H1 (cell line): ENCODE results near the gene UGT1A3. TPM values are rescaled to one million over a fixed set of nuclear protein-coding genes. Genes with fewer than 3 reads are reported as not detected.

Experiments used
- CTCF ChIA-PET: fragments of 300-600 bp; sonication (Branson Sonifier 250); formaldehyde crosslinking; loops from one replicate; lab custom pipeline; 2021; ENCODE audit not compliant: partially characterized antibody; lab: Charles Lee
- POLR2A ChIA-PET: fragments of 300-600 bp; sonication (Branson Sonifier 250); formaldehyde crosslinking; loops from one replicate; lab custom pipeline; 2021; ENCODE audit warnings: inconsistent platforms; ENCODE audit not compliant: partially characterized antibody; lab: Charles Lee
- DNase-seq, 2 experiments: peaks; one replicate each; pipeline versions ENCODE4 v3.0.0 to v3.0.0-alpha.2; 2010 to 2022; ENCODE audit warnings: low spot score in 2 of 2, low read depth in 1 of 2, mixed read lengths in 1 of 2
- FAIRE-seq: peaks from 2 replicates; lab custom pipeline; 2011; peaks lifted over from hg19 to GRCh38; lab: Jason Lieb, UNC
- H2AFZ ChIP-seq: 2 replicates; pipeline ENCODE4 v1.8.1; 2012; ENCODE audit warnings: low read length, inconsistent platforms
- H2AK5ac ChIP-seq: 2 replicates; pipeline ENCODE4 v1.6.1; 2013; ENCODE audit warnings: low read depth, low read length
- H2BK120ac ChIP-seq: replicated peaks from 2 replicates; pipeline ENCODE3; 2013; ENCODE audit warnings: low read depth, low read length, inconsistent platforms
- H2BK12ac ChIP-seq: 2 replicates; pipeline ENCODE4 v1.6.1; 2013; ENCODE audit warnings: low read depth, low read length
- H2BK15ac ChIP-seq: 2 replicates; pipeline ENCODE4 v1.6.1; 2013; ENCODE audit warnings: low read length
- H2BK20ac ChIP-seq: 2 replicates; pipeline ENCODE4 v1.6.1; 2013; ENCODE audit warnings: low read length
- H2BK5ac ChIP-seq: 2 replicates; pipeline ENCODE4 v1.6.1; 2013; ENCODE audit warnings: low read depth, low read length
- H3K14ac ChIP-seq: 2 replicates; pipeline ENCODE4 v1.6.1; 2013; ENCODE audit warnings: inconsistent platforms; ENCODE audit not compliant: insufficient read length
- H3K18ac ChIP-seq: 2 replicates; pipeline ENCODE4 v1.6.1; 2013; ENCODE audit warnings: low read length; ENCODE audit errors: extremely low read depth
- H3K23ac ChIP-seq: 2 replicates; pipeline ENCODE4 v1.6.1; 2013; ENCODE audit warnings: inconsistent platforms; ENCODE audit not compliant: insufficient read length
- H3K23me2 ChIP-seq: 2 replicates; pipeline ENCODE4 v1.6.1; 2013; ENCODE audit warnings: low read depth, low read length
- H3K27ac ChIP-seq: 2 replicates; pipeline ENCODE4 v1.6.1; 2011; ENCODE audit warnings: low read depth, low read length, inconsistent platforms
- H3K27me3 ChIP-seq, 4 experiments: replicated peaks in 1 of 4; 1 replicate in 1 of 4; 2 replicates in 3 of 4; pipeline versions ENCODE4 v1.6.1 to v1.8.1; 2011 to 2013; ENCODE audit warnings: low read length in 3 of 4, mild to moderate bottlenecking in 3 of 4, inconsistent platforms in 2 of 4, mixed read lengths in 2 of 4, moderate library complexity in 1 of 4; ENCODE audit not compliant: control insufficient read depth in 3 of 4, insufficient read depth in 3 of 4; ENCODE audit errors: extremely low read depth in 1 of 4
- H3K36me3 ChIP-seq, 4 experiments: 2 replicates each; pipeline versions ENCODE4 v1.6.1 to v1.8.1; 2011 to 2013; ENCODE audit warnings: mild to moderate bottlenecking in 4 of 4, low read length in 3 of 4, moderate library complexity in 2 of 4, control low read depth in 1 of 4, inconsistent platforms in 1 of 4; ENCODE audit not compliant: insufficient read depth in 4 of 4, control insufficient read depth in 2 of 4
- H3K4ac ChIP-seq: replicated peaks from 2 replicates; pipeline ENCODE3; 2013; ENCODE audit warnings: low read length, low read depth, mixed read lengths, inconsistent platforms; ENCODE audit not compliant: insufficient read length
- H3K4me1 ChIP-seq, 4 experiments: replicated peaks in 1 of 4; 1 replicate in 1 of 4; 2 replicates in 3 of 4; pipeline versions ENCODE4 v1.6.1 to v1.8.1; 2011 to 2013; ENCODE audit warnings: low read length in 3 of 4, inconsistent platforms in 2 of 4, mixed read lengths in 1 of 4; ENCODE audit not compliant: insufficient read depth in 4 of 4, control insufficient read depth in 3 of 4
- H3K4me2 ChIP-seq, 2 experiments: 2 replicates each; pipeline versions ENCODE4 v1.6.1 to v1.8.1; 2011 to 2013; ENCODE audit warnings: low read depth in 2 of 2, low read length in 2 of 2, control low read depth in 1 of 2, inconsistent platforms in 1 of 2, mild to moderate bottlenecking in 1 of 2; ENCODE audit not compliant: insufficient read depth in 1 of 2
- H3K4me3 ChIP-seq, 4 experiments: fragments of 200-600, 300-600 bp in 1 of 4; sonication (generic), shearing (Covaris generic), sonication (Bioruptor Twin) in 1 of 4; 2 replicates each; pipeline versions ENCODE4 v1.5.1 to v1.8.1; 2011 to 2016; ENCODE audit warnings: low read length in 4 of 4, low read depth in 3 of 4, control low read depth in 2 of 4, inconsistent platforms in 2 of 4, mild to moderate bottlenecking in 2 of 4, mixed read lengths in 1 of 4, moderate library complexity in 1 of 4; ENCODE audit not compliant: insufficient read depth in 2 of 4; ENCODE audit errors: extremely low read depth in 1 of 4
- H3K56ac ChIP-seq: replicated peaks from 2 replicates; pipeline ENCODE3; 2013; ENCODE audit warnings: low read depth, mild to moderate bottlenecking, mixed read lengths, low read length, inconsistent platforms; ENCODE audit not compliant: insufficient read length
- H3K79me1 ChIP-seq: 2 replicates; pipeline ENCODE4 v1.6.1; 2013; ENCODE audit warnings: low read depth, low read length, control low read depth
- H3K79me2 ChIP-seq, 2 experiments: 2 replicates each; pipeline versions ENCODE4 v1.6.1 to v1.8.1; 2012 to 2013; ENCODE audit warnings: low read length in 2 of 2, mild to moderate bottlenecking in 2 of 2, inconsistent platforms in 1 of 2; ENCODE audit not compliant: insufficient read depth in 2 of 2, control insufficient read depth in 1 of 2
- H3K9ac ChIP-seq, 4 experiments: replicated peaks in 1 of 4; 1 replicate in 1 of 4; 2 replicates in 3 of 4; pipeline versions ENCODE4 v1.6.1 to v1.8.1; 2011 to 2013; ENCODE audit warnings: low read depth in 3 of 4, low read length in 3 of 4, control low read depth in 2 of 4, mild to moderate bottlenecking in 2 of 4, moderate library complexity in 2 of 4, inconsistent platforms in 1 of 4; ENCODE audit errors: extremely low read depth in 1 of 4
- H3K9me3 ChIP-seq, 2 experiments: 2 replicates each; pipeline versions ENCODE4 v1.6.1 to v1.8.1; 2012 to 2013; ENCODE audit warnings: mild to moderate bottlenecking in 2 of 2, moderate library complexity in 2 of 2, control low read depth in 1 of 2, inconsistent platforms in 1 of 2, low read depth in 1 of 2, low read length in 1 of 2, mixed read lengths in 1 of 2; ENCODE audit not compliant: insufficient read depth in 2 of 2
- H4K20me1 ChIP-seq, 2 experiments: replicated peaks in 1 of 2; 2 replicates each; pipeline versions ENCODE3 to v1.8.1; 2011 to 2013; ENCODE audit warnings: inconsistent platforms in 2 of 2, low read length in 2 of 2, mild to moderate bottlenecking in 1 of 2; ENCODE audit not compliant: insufficient read depth in 2 of 2, control insufficient read depth in 1 of 2
- H4K5ac ChIP-seq: 2 replicates; pipeline ENCODE4 v1.6.1; 2013; ENCODE audit warnings: low read length, low read depth, mixed read lengths, inconsistent platforms; ENCODE audit not compliant: insufficient read length
- H4K8ac ChIP-seq: 2 replicates; pipeline ENCODE4 v1.8.0; 2013; ENCODE audit warnings: mild to moderate bottlenecking, moderate library complexity, low read length, inconsistent platforms; ENCODE audit not compliant: insufficient read depth; ENCODE audit errors: extremely low read depth
- H4K91ac ChIP-seq: replicated peaks from 2 replicates; pipeline ENCODE3; 2013; ENCODE audit warnings: low read length, mixed read lengths, inconsistent platforms; ENCODE audit not compliant: insufficient read length
- BACH1 ChIP-seq: IDR thresholded peaks from 2 replicates; pipeline ENCODE4 v1.6.1; 2012; ENCODE audit warnings: low read length, improper control_type of control experiment
- CBX5 ChIP-seq: fragments of 300-800, 300-1000 bp; sonication (generic); IDR thresholded peaks from 2 replicates; pipeline ENCODE4 v1.7.1; 2016; ENCODE audit warnings: antibody characterized with exemption, low read length, low read depth
- CREB1 ChIP-seq: IDR thresholded peaks from 2 replicates; pipeline ENCODE4 v1.6.1; 2012; ENCODE audit warnings: inconsistent platforms
- HDAC6 ChIP-seq: IDR thresholded peaks from one replicate; pipeline ENCODE4 v1.7.1; 2012; ENCODE audit warnings: low read depth, mild to moderate bottlenecking, inconsistent platforms, low read length, moderate library complexity
- KDM1A ChIP-seq: fragments of 200-600, 300-600 bp; sonication (generic); IDR thresholded peaks from 2 replicates; pipeline ENCODE4 v1.7.1; 2016; ENCODE audit warnings: mild to moderate bottlenecking, low read length, borderline replicate concordance
- KDM5A ChIP-seq: fragments of 200-600 bp; IDR thresholded peaks from 2 replicates; pipeline ENCODE4 v1.7.1; 2012; ENCODE audit warnings: mild to moderate bottlenecking, low read length, inconsistent platforms, mixed read lengths
- MAFK ChIP-seq: IDR thresholded peaks from 2 replicates; pipeline ENCODE4 v1.6.1; 2012; ENCODE audit warnings: low read depth, mild to moderate bottlenecking, improper control_type of control experiment, low read length
- POU5F1 ChIP-seq: IDR thresholded peaks from 2 replicates; pipeline ENCODE4 v1.6.1; 2011; ENCODE audit warnings: low read depth, mild to moderate bottlenecking, low read length, moderate library complexity
- SIN3A ChIP-seq, 2 experiments: IDR thresholded peaks in 1 of 2; conservative IDR thresholded peaks in 1 of 2; 2 replicates each; pipeline ENCODE4 v1.6.1; 2011 to 2012; ENCODE audit warnings: low read length in 2 of 2, improper control_type of control experiment in 1 of 2, low read depth in 1 of 2, mild to moderate bottlenecking in 1 of 2
- YY1 ChIP-seq: IDR thresholded peaks from 2 replicates; pipeline ENCODE4 v1.6.1; 2011; ENCODE audit warnings: low read depth, mild to moderate bottlenecking, low read length
- WGBS, 2 experiments: shearing (Covaris generic) in 1 of 2; methylation state at CpG; one replicate each; pipeline versions ENCODE4 v1.1.6 to v1.1.7; 2013 to 2015; ENCODE audit warnings: low lambda C conversion rate in 2 of 2, mixed read lengths in 2 of 2, inconsistent platforms in 1 of 2, low coverage in 1 of 2, missing lambda C conversion rate in 1 of 2; ENCODE audit not compliant: insufficient replicate concordance in 2 of 2, insufficient coverage in 1 of 2, insufficient read length in 1 of 2; ENCODE audit errors: extremely low coverage in 1 of 2, missing lambda C conversion rate in 1 of 2; 5-methylcytosine and 5-hydroxymethylcytosine counted together
- polyA plus RNA-seq, 7 experiments: library from polyadenylated mRNA; depleted of rRNA in 3 of 7; stranded (reverse) in 5 of 7; unstranded in 2 of 7; fragments of >200 nt in 5 of 7; fragments of 200-250 nt in 2 of 7; gene quantifications; 1 replicate in 5 of 7; 2 replicates in 1 of 7; 4 replicates in 1 of 7; pipeline versions ENCODE4 v1.2.1 to v1.2.3, GENCODE V29; 2011 to 2013; ENCODE audit warnings: missing spikeins in 2 of 7, mixed read lengths in 2 of 7
- total RNA-seq: library from RNA; stranded (reverse); fragmentation: NEBNext Ultra II Directional; extraction: Animal tissue kit (Norgen Biotek cat#: 25700); gene quantifications from 2 replicates; pipeline ENCODE4 v1.2.1, GENCODE V29; 2021
- TF ChIP-seq, protein P1 (sequence below), 3 experiments: IDR thresholded peaks; 1 replicate in 2 of 3; 2 replicates in 1 of 3; pipeline versions ENCODE4 v1.5.1 to v1.6.1; 2011; ENCODE audit warnings: low read length in 3 of 3, mild to moderate bottlenecking in 3 of 3, inconsistent platforms in 2 of 3, low read depth in 1 of 3, moderate library complexity in 1 of 3; ENCODE audit not compliant: insufficient read depth in 1 of 3; ENCODE audit errors: control extremely low read depth in 1 of 3
- TF ChIP-seq, protein P2 (sequence below): IDR thresholded peaks from 2 replicates; pipeline ENCODE4 v1.6.1; 2011; ENCODE audit warnings: low read depth, mild to moderate bottlenecking, low read length; ENCODE audit not compliant: insufficient read depth

The UGT1A3 gene
- total and polyA plus RNA-seq, 2 of the 8 experiments (the other 6 are each of a cell fraction or from before 2014, with no cell fraction given), result not detected

DNA sequence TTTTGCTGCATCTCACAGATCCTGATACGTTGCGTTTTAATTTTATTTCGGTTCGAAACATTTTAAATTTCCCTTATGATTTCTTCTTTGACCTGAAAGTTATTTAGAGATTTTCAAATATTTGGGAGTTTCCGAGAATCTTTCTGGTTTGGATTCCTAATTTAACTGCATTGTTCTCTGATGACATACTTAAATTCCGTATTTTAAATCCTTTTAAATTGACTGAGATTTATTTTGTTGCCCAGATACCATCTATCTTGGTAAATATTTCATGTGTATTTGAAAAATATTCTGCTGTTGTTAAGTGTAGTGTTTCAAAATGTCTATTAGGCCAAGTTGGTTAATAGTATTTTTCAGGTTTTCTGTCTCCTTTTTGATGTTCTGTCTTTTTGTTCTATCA is 87.0 kb downstream of the UGT1A3 start:
- H2AFZ ChIP-seq, result no peak overlapping the region
- no peak overlapping the region for H2BK20ac ChIP-seq
- H3K27ac ChIP-seq, result no peak overlapping the region
- H3K79me2 ChIP-seq, result no peaks in the 10 kb centered on the region
- H2AK5ac ChIP-seq, result no peak overlapping the region
- no peak overlapping the region for H3K4me2 ChIP-seq
- no peak for FAIRE-seq
- H2BK12ac ChIP-seq, result no peak overlapping the region
- H3K9ac ChIP-seq, result no peak overlapping the region
- no peaks in the 10 kb centered on the region for H3K4me1 ChIP-seq
- no peak overlapping the region for H3K23ac ChIP-seq
- no peaks in the 10 kb centered on the region for H3K27me3 ChIP-seq
- no peak overlapping the region for H3K4me3 ChIP-seq
- H3K14ac ChIP-seq, result no peak overlapping the region
- ChIA-PET CTCF (no interaction called here), POLR2A (no interaction called here)
- 84% methylated on average over 6 of the region's 6 CpGs; no CpG with 5 or more reads in 1 of the 2 experiments for WGBS, 2 experiments
- no peak overlapping the region for H3K4ac ChIP-seq
- no peak overlapping the region for H2BK15ac ChIP-seq
- no peak overlapping the region for H4K91ac ChIP-seq
- no peaks in the 10 kb centered on the region for H4K20me1 ChIP-seq
- no peaks in the 10 kb centered on the region for H3K36me3 ChIP-seq
- no peaks in the 10 kb centered on the region for H3K23me2 ChIP-seq
- no peaks in the 10 kb centered on the region for H3K9me3 ChIP-seq
- no peak for DNase-seq
- H3K18ac ChIP-seq, result no peak overlapping the region
- TF ChIP-seq CBX5 (no peak), BACH1 (no peak), KDM1A (no peak), MAFK (no peak), HDAC6 (no peak), POU5F1 (no peak), CREB1 (no peak), YY1 (no peak), KDM5A (no peak), SIN3A (conservative IDR thresholded peaks at IDR 0.05 in 1 of 2, IDR thresholded peaks at IDR 0.05 in 1 of 2; ENCODE audit: low read depth in 1 of 2, low read length in 2 of 2) (no peak)
- TF ChIP-seq, protein P1, sequence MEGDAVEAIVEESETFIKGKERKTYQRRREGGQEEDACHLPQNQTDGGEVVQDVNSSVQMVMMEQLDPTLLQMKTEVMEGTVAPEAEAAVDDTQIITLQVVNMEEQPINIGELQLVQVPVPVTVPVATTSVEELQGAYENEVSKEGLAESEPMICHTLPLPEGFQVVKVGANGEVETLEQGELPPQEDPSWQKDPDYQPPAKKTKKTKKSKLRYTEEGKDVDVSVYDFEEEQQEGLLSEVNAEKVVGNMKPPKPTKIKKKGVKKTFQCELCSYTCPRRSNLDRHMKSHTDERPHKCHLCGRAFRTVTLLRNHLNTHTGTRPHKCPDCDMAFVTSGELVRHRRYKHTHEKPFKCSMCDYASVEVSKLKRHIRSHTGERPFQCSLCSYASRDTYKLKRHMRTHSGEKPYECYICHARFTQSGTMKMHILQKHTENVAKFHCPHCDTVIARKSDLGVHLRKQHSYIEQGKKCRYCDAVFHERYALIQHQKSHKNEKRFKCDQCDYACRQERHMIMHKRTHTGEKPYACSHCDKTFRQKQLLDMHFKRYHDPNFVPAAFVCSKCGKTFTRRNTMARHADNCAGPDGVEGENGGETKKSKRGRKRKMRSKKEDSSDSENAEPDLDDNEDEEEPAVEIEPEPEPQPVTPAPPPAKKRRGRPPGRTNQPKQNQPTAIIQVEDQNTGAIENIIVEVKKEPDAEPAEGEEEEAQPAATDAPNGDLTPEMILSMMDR (IDR thresholded peaks at IDR 0.05; ENCODE audit: control extremely low read depth in 1 of 3, insufficient read depth in 1 of 3, low read depth in 1 of 3, low read length in 3 of 3), result no peak
- TF ChIP-seq, protein P2, sequence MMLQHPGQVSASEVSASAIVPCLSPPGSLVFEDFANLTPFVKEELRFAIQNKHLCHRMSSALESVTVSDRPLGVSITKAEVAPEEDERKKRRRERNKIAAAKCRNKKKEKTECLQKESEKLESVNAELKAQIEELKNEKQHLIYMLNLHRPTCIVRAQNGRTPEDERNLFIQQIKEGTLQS, result no peak
- no peak overlapping the region for H4K8ac ChIP-seq
- no peak overlapping the region for H2BK5ac ChIP-seq
- no peaks in the 10 kb centered on the region for H3K79me1 ChIP-seq
- no peak overlapping the region for H2BK120ac ChIP-seq
- H4K5ac ChIP-seq, result no peak overlapping the region
- H3K56ac ChIP-seq, result no peak overlapping the region
